Measurements from ENCODE around the gene SAMD11.

SAMD11 gene

GRCh38 chr1:918353-918752, 5.4 kb upstream of the SAMD11 start:
- DNase-seq (ENCODE audit: low read depth) = no peak

GRCh38 chr1:918843-919242, 4.9 kb upstream of the SAMD11 start:
- no peak for DNase-seq (ENCODE audit: low read depth)

- DNase-seq (ENCODE audit: low read depth) = no peak
Observed at GRCh38 chr1:919271-919872, 4.4 kb upstream of the SAMD11 start.

- no peak for DNase-seq (ENCODE audit: low read depth)
Observed at GRCh38 chr1:920010-920409, 3.7 kb upstream of the SAMD11 start.

- no peak for DNase-seq (ENCODE audit: low read depth)
Observed at GRCh38 chr1:920521-920920, 3.2 kb upstream of the SAMD11 start.

GRCh38 chr1:921011-921837, 2.5 kb upstream of the SAMD11 start:
- DNase-seq (ENCODE audit: low read depth) = no peak

- no peak for DNase-seq (ENCODE audit: low read depth)
Observed at GRCh38 chr1:923991-924655, 400 bp downstream of the SAMD11 start.

GRCh38 chr1:924656-925560, 1.2 kb downstream of the SAMD11 start:
- no peak for DNase-seq (ENCODE audit: low read depth)

- DNase-seq (ENCODE audit: low read depth) = no peak
Observed at GRCh38 chr1:925561-926421, 2.1 kb downstream of the SAMD11 start.

GRCh38 chr1:927234-927633, 3.5 kb downstream of the SAMD11 start:
- no peak for DNase-seq (ENCODE audit: low read depth)

- DNase-seq (ENCODE audit: low read depth) = no peak
Observed at GRCh38 chr1:927748-928147, 4.0 kb downstream of the SAMD11 start.

GRCh38 chr1:928825-929661, 5.3 kb downstream of the SAMD11 start:
- DNase-seq (ENCODE audit: low read depth) = no peak

GRCh38 chr1:929712-930632, 6.2 kb downstream of the SAMD11 start:
- DNase-seq (ENCODE audit: low read depth) = no peak

GRCh38 chr1:930633-931138, 7.0 kb downstream of the SAMD11 start:
- DNase-seq (ENCODE audit: low read depth) = no peak

- DNase-seq (ENCODE audit: low read depth) = no peak
Observed at GRCh38 chr1:931380-932172, 7.9 kb downstream of the SAMD11 start.

- no peak for DNase-seq (ENCODE audit: low read depth)
Observed at GRCh38 chr1:932173-932510, 8.4 kb downstream of the SAMD11 start.

GRCh38 chr1:932776-933602, 9.3 kb downstream of the SAMD11 start:
- no peak for DNase-seq (ENCODE audit: low read depth)
